Activated CD4-positive, CD25-positive, alpha-beta regulatory T cell treated with anti-CD3 and anti-CD28 coated beads, Interleukin-2, amount 50 U/mL, for 72 hours (primary cell): ENCODE results near the gene IRS1.

ENCODE experiments used
- DNase-seq: peaks from one replicate; pipeline ENCODE4 v3.0.0; 2021

IRS1 gene

GRCh38 chr2:226788881-226789490 is 10.6 kb downstream of the IRS1 start:
- DNase-seq, result no peak

GRCh38 chr2:226788064-226788463 is 11.6 kb downstream of the IRS1 start:
- DNase-seq, result no peak

- no peak for DNase-seq
These were observed 15.7 kb downstream of the IRS1 start for GRCh38 chr2:226783885-226784284.

GRCh38 chr2:226782092-226782713 is 17.4 kb downstream of the IRS1 start:
- DNase-seq, result no peak

GRCh38 chr2:226780431-226780830 is 19.2 kb downstream of the IRS1 start:
- DNase-seq, result no peak

GRCh38 chr2:226777611-226778010 is 22.0 kb downstream of the IRS1 start:
- DNase-seq, result no peak

- DNase-seq, result no peak
These were observed 23.5 kb downstream of the IRS1 start for GRCh38 chr2:226776104-226776503.

- DNase-seq, result no peak
These were observed 24.5 kb downstream of the IRS1 start for GRCh38 chr2:226775032-226775509.

- DNase-seq, result no peak
These were observed 26.3 kb downstream of the IRS1 start for GRCh38 chr2:226773291-226773690.

- DNase-seq, result no peak
These were observed 27.0 kb downstream of the IRS1 start for GRCh38 chr2:226772389-226773179.

- DNase-seq, result no peak
These were observed 28.6 kb downstream of the IRS1 start for GRCh38 chr2:226771067-226771466.

- DNase-seq, result no peak
These were observed 32.4 kb downstream of the IRS1 start for GRCh38 chr2:226767056-226767813.

- DNase-seq, result no peak
These were observed 33.1 kb downstream of the IRS1 start for GRCh38 chr2:226766352-226767055.

- no peak for DNase-seq
These were observed 36.3 kb downstream of the IRS1 start for GRCh38 chr2:226763320-226763719.

- DNase-seq, result no peak
These were observed 38.4 kb downstream of the IRS1 start for GRCh38 chr2:226761195-226761583.

- no peak for DNase-seq
These were observed 39.0 kb downstream of the IRS1 start for GRCh38 chr2:226760412-226761194.

GRCh38 chr2:226759768-226760167 is 39.9 kb downstream of the IRS1 start:
- DNase-seq, result no peak

- DNase-seq, result no peak
These were observed 40.5 kb downstream of the IRS1 start for GRCh38 chr2:226758921-226759640.

GRCh38 chr2:226756131-226756530 is 43.5 kb downstream of the IRS1 start:
- no peak for DNase-seq

- no peak for DNase-seq
These were observed 44.0 kb downstream of the IRS1 start for GRCh38 chr2:226755631-226756030.
